Vagina (tissue), 2 donors: Measurements from ENCODE around the gene ADAMTS13. TPM values are rescaled to one million over a fixed set of nuclear protein-coding genes. Genes with fewer than 3 reads are reported as not detected.

Experiments
- DNase-seq, 2 donors: peaks; one replicate each; pipeline ENCODE4 v3.0.0-alpha.2; 2017; ENCODE audit errors: extremely low spot score in 2 of 2
- H3K27ac ChIP-seq: fragments of 200-600 bp; sonication (generic); one replicate; pipeline ENCODE4 v1.5.1; 2019
- H3K27me3 ChIP-seq: fragments of 200-600 bp; sonication (generic); one replicate; pipeline ENCODE4 v1.5.1; 2019
- H3K36me3 ChIP-seq, 2 donors: fragments of 200-600 bp; sonication (generic); one replicate each; pipeline ENCODE4 v1.5.1; 2017 to 2019
- H3K4me1 ChIP-seq: fragments of 200-600 bp; sonication (generic); one replicate; pipeline ENCODE4 v1.5.1; 2019
- H3K4me3 ChIP-seq, 2 donors: fragments of 200-600 bp; sonication (generic); 1 replicate in 1 of 2; 2 replicates in 1 of 2; pipeline ENCODE4 v1.5.1; 2016 to 2019
- H3K9me3 ChIP-seq: fragments of 200-600 bp; sonication (generic); one replicate; pipeline ENCODE4 v1.5.1; 2019
- CTCF ChIP-seq, 3 experiments: fragments of 450-650 bp in 2 of 3; fragments of 200-600 bp in 1 of 3; sonication (generic) in 1 of 3; IDR thresholded peaks; one replicate each; pipeline ENCODE4 v1.5.1; 2017 to 2019; ENCODE audit warnings: antibody characterized with exemption in 3 of 3, mild to moderate bottlenecking in 2 of 3, moderate library complexity in 2 of 3
- POLR2A ChIP-seq, 2 donors: fragments of 450-650 bp; IDR thresholded peaks; one replicate each; pipeline ENCODE4 v1.6.1; 2017; ENCODE audit warnings: antibody characterized with exemption in 2 of 2, mild to moderate bottlenecking in 2 of 2, moderate library complexity in 2 of 2
- POLR2AphosphoS5 ChIP-seq, 2 donors: sonication (generic); formaldehyde crosslinking; IDR thresholded peaks; one replicate each; pipeline ENCODE4 v1.9.0; 2017; ENCODE audit warnings: antibody characterized with exemption in 2 of 2, mild to moderate bottlenecking in 2 of 2, low read depth in 1 of 2; ENCODE audit not compliant: insufficient read depth in 1 of 2
- intact Hi-C: fragments of 100-400 bp; cut with DNase I; formaldehyde crosslinking; loops from one replicate; pipeline ENCODE4 v1.15.1; 2023
- total RNA-seq: library from RNA; depleted of rRNA; stranded (reverse); fragments of >200 nt; gene quantifications from one replicate; pipeline ENCODE4 v1.2.3, GENCODE V29; 2016

Gene ADAMTS13
- total RNA-seq, 1 donor from 2014 or later: 2.0 TPM

DNA sequence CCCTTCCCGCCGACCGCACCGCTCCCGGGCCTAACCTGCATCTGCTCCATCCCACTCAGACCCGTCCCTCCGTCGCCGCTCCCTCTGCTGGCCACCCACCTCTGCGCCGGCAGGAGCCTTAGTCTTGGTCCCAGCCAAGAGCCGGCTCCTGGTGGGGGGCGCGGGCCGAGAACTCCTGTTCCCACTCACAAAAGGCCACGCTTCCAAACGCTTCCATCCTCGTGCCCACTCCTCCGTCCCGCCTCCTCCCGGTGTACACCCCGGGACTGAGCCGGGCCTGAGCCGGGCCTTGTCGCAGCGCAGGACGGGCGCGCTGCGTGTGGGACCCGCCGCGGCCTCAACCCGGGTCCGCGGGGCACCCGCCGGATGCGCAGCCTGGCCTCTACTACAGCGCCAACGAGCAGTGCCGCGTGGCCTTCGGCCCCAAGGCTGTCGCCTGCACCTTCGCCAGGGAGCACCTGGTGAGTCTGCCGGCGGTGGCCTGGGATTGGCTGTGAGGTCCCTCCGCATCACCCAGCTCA is 7.5 kb downstream of the ADAMTS13 start:
- Histone ChIP-seq H3K27ac (no peak overlapping the region), H3K36me3 (no peaks in the 10 kb centered on the region), H3K4me3 (no peak overlapping the region), H3K4me1 (peaks cover 8% of the 10 kb centered on the region), H3K9me3 (no peaks in the 10 kb centered on the region), H3K27me3 (no peaks in the 10 kb centered on the region)
- intact Hi-C loops: no loop called here
- no peak for DNase-seq
- TF ChIP-seq POLR2A (IDR thresholded peaks at IDR 0.05): no peak
- no peak for TF ChIP-seq POLR2AphosphoS5 (IDR thresholded peaks at IDR 0.05; ENCODE audit: insufficient read depth in 1 of 2, low read depth in 1 of 2)
- no peak for TF ChIP-seq CTCF (IDR thresholded peaks at IDR 0.05)

GRCh38 chr9:133430244-133430643 is 8.1 kb downstream of the ADAMTS13 start:
- no peak for TF ChIP-seq POLR2A (IDR thresholded peaks at IDR 0.05)
- no peak for TF ChIP-seq CTCF (IDR thresholded peaks at IDR 0.05)
- TF ChIP-seq POLR2AphosphoS5 (IDR thresholded peaks at IDR 0.05; ENCODE audit: insufficient read depth in 1 of 2, low read depth in 1 of 2): no peak
- H3K9me3 ChIP-seq: no peaks in the 10 kb centered on the region
- no peak overlapping the region for H3K4me3 ChIP-seq
- H3K36me3 ChIP-seq: no peaks in the 10 kb centered on the region
- H3K27ac ChIP-seq: no peak overlapping the region
- H3K27me3 ChIP-seq: no peaks in the 10 kb centered on the region
- DNase-seq: no peak
- H3K4me1 ChIP-seq: peaks cover 8% of the 10 kb centered on the region
- intact Hi-C loops: no loop called here

DNA sequence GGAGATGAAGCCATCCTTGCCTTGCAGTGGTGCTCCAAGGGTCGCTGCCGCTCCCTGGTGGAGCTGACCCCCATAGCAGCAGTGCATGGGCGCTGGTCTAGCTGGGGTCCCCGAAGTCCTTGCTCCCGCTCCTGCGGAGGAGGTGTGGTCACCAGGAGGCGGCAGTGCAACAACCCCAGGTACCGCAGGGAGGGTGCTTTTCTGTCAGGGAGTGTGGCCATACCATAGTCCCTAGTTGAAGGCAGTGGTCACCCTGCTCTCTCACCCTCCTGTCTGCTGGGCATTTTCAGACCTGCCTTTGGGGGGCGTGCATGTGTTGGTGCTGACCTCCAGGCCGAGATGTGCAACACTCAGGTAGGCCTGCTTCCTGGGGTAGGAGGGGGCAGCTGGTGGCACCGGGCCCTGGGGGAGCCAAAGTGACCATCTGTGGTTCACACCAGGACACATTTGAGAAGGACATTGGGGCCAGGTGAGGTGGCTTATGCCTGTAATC is 11.2 kb downstream of the ADAMTS13 start:
- no peak overlapping the region for H3K27ac ChIP-seq
- no peak for DNase-seq
- intact Hi-C loops: no loop called here
- H3K4me1 ChIP-seq: peaks cover 8% of the 10 kb centered on the region
- no peaks in the 10 kb centered on the region for H3K36me3 ChIP-seq
- H3K27me3 ChIP-seq: no peaks in the 10 kb centered on the region
- no peak for TF ChIP-seq POLR2AphosphoS5 (IDR thresholded peaks at IDR 0.05; ENCODE audit: insufficient read depth in 1 of 2, low read depth in 1 of 2)
- no peak for TF ChIP-seq CTCF (IDR thresholded peaks at IDR 0.05)
- no peak for TF ChIP-seq POLR2A (IDR thresholded peaks at IDR 0.05)
- H3K9me3 ChIP-seq: no peaks in the 10 kb centered on the region
- no peak overlapping the region for H3K4me3 ChIP-seq

DNA sequence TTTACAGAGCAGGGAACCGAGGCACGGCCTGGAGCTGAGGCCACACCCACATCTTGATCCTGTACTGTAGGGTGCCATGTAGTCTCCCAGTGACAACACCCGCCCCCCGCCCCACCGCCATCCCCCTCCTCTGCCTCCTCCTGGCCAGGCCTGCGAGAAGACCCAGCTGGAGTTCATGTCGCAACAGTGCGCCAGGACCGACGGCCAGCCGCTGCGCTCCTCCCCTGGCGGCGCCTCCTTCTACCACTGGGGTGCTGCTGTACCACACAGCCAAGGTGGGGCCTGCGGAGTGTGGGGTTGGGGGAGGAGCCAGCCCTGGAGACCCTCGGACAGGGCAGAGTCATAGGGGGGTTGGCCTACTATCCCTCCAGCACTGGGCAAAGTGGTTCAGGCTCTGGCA is 14.5 kb downstream of the ADAMTS13 start:
- H3K36me3 ChIP-seq: no peaks in the 10 kb centered on the region
- no peaks in the 10 kb centered on the region for H3K9me3 ChIP-seq
- H3K4me3 ChIP-seq: no peak overlapping the region
- no peak for TF ChIP-seq POLR2AphosphoS5 (IDR thresholded peaks at IDR 0.05; ENCODE audit: insufficient read depth in 1 of 2, low read depth in 1 of 2)
- no peak for TF ChIP-seq POLR2A (IDR thresholded peaks at IDR 0.05)
- TF ChIP-seq CTCF (IDR thresholded peaks at IDR 0.05): no peak
- no peak for DNase-seq
- no peaks in the 10 kb centered on the region for H3K27me3 ChIP-seq
- H3K27ac ChIP-seq: no peak overlapping the region
- intact Hi-C loops: no loop called here
- no peaks in the 10 kb centered on the region for H3K4me1 ChIP-seq

DNA sequence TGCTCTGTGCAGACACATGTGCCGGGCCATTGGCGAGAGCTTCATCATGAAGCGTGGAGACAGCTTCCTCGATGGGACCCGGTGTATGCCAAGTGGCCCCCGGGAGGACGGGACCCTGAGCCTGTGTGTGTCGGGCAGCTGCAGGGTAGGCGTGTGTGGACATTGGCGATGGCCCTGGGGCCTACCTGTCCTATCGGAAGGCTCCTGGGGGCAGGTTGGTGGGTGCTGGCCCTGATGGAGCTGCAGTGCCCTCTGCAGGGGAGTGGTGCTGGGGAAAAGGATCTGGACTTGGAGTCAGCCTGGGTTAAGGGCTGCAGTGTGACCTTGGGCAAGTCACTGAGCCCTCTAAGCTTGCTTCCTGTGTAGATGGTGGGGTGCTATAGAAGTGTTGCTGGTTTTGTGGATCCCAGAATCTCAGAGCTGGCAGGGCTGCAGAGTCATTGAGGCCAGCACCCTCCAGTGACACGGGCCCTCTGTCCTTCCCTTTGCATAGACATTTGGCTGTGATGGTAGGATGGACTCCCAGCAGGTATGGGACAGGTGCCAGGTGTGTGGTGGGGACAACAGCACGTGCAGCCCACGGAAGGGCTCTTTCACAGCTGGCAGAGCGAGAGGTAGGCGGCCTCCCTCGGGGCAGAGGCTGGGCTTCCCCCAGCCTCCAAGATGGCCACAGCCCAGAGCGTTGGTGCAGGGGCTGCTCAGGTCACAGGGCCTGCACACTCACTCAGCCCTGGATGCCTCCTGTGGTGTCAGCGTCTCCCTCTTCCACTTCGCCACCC is 15.8 kb downstream of the ADAMTS13 start:
- intact Hi-C loops: no loop called here
- no peaks in the 10 kb centered on the region for H3K27me3 ChIP-seq
- H3K27ac ChIP-seq: no peak overlapping the region
- no peaks in the 10 kb centered on the region for H3K9me3 ChIP-seq
- no peak for DNase-seq
- H3K36me3 ChIP-seq: no peaks in the 10 kb centered on the region
- H3K4me3 ChIP-seq: no peak overlapping the region
- H3K4me1 ChIP-seq: no peaks in the 10 kb centered on the region
- TF ChIP-seq POLR2A (IDR thresholded peaks at IDR 0.05): no peak
- no peak for TF ChIP-seq POLR2AphosphoS5 (IDR thresholded peaks at IDR 0.05; ENCODE audit: insufficient read depth in 1 of 2, low read depth in 1 of 2)
- TF ChIP-seq CTCF (IDR thresholded peaks at IDR 0.05): no peak
